Activated CD4-positive, alpha-beta T cell treated with anti-CD3 and anti-CD28 coated beads, Interleukin-2, Interleukin-6, amounts not matched to agents 100 ng/mL and 50 ng/mL, durations not matched to agents 16 hours and 8 hours (primary cell): ENCODE measurements around the gene MRPS12.
"Not testable (repeated sequence)": the region's sequence is repeated elsewhere in the genome, so short reads cannot be mapped to it uniquely, and the experiment has no call there.

Experiments used
- DNase-seq: peaks from one replicate; pipeline ENCODE4 v3.0.0-alpha.2; 2020

MRPS12 gene

GRCh38 chr19:38930776-38931520 lies at the start of gene MRPS12:
TSS of gene MRPS12 (plus strand) at chr19:38930944. CDS start at chr19:38931295, 351 bp downstream.
- DNase-seq: peak; percentile 100

GRCh38 chr19:38883286-38883685 lies 47.5 kb upstream of the MRPS12 start:
- no peak for DNase-seq

GRCh38 chr19:38884691-38885090 lies 46.1 kb upstream of the MRPS12 start:
- DNase-seq: not testable (repeated sequence)

GRCh38 chr19:38888876-38889275 lies 41.9 kb upstream of the MRPS12 start:
- DNase-seq: no peak

- no peak for DNase-seq
Observed at GRCh38 chr19:38889803-38890202, 40.9 kb upstream of the MRPS12 start.

GRCh38 chr19:38890686-38891085 lies 40.1 kb upstream of the MRPS12 start:
- no peak for DNase-seq

- DNase-seq: no peak
Observed at GRCh38 chr19:38891771-38892170, 39.0 kb upstream of the MRPS12 start.

GRCh38 chr19:38892841-38893240 lies 37.9 kb upstream of the MRPS12 start:
- DNase-seq: no peak

GRCh38 chr19:38893341-38893771 lies 37.4 kb upstream of the MRPS12 start:
- DNase-seq: no peak

- no peak for DNase-seq
Observed at GRCh38 chr19:38894968-38895367, 35.8 kb upstream of the MRPS12 start.

GRCh38 chr19:38898788-38899446 lies 31.8 kb upstream of the MRPS12 start:
- DNase-seq: no peak

- peak; percentile 100 for DNase-seq
Observed at GRCh38 chr19:38899447-38900201, 31.1 kb upstream of the MRPS12 start, which contains the start of the genes NFKBIB and SIRT2. TSS of gene NFKBIB (plus strand) at chr19:38899969. CDS start at chr19:38900033, 64 bp downstream. TSS of gene SIRT2 (minus strand) at chr19:38899618. CDS start at chr19:38899521, 97 bp downstream.

GRCh38 chr19:38900202-38900629 lies 30.5 kb upstream of the MRPS12 start:
- no peak for DNase-seq

- DNase-seq: no peak
Observed at GRCh38 chr19:38900743-38901190, 30.0 kb upstream of the MRPS12 start.

- DNase-seq: no peak
Observed at GRCh38 chr19:38901683-38902082, 29.1 kb upstream of the MRPS12 start.

GRCh38 chr19:38904581-38905539 lies 25.9 kb upstream of the MRPS12 start:
- DNase-seq: no peak

- DNase-seq: no peak
Observed at GRCh38 chr19:38905620-38906019, 25.1 kb upstream of the MRPS12 start.

- DNase-seq: no peak
Observed at GRCh38 chr19:38907227-38907626, 23.5 kb upstream of the MRPS12 start.

- DNase-seq: no peak
Observed at GRCh38 chr19:38907670-38908069, 23.1 kb upstream of the MRPS12 start.

- DNase-seq: no peak
Observed at GRCh38 chr19:38908911-38909310, 21.8 kb upstream of the MRPS12 start.

GRCh38 chr19:38910488-38910887 lies 20.3 kb upstream of the MRPS12 start:
- no peak for DNase-seq

- DNase-seq: no peak
Observed at GRCh38 chr19:38911388-38912001, 19.2 kb upstream of the MRPS12 start.
